Activated naive CD8-positive, alpha-beta T cell treated with anti-CD3 and anti-CD28 coated beads for 36 hours (primary cell): ENCODE measurements around the gene ZDHHC13. TPM values are rescaled to one million over a fixed set of nuclear protein-coding genes. Genes with fewer than 3 reads are reported as not detected.
"Not testable (repeated sequence)": the region's sequence is repeated elsewhere in the genome, so short reads cannot be mapped to it uniquely, and the experiment has no call there.

Source experiments
- DNase-seq: peaks from one replicate; pipeline ENCODE4 v3.0.0; 2021
- H3K27ac Mint-ChIP-seq: one replicate; pipeline ENCODE4 v1.8.0; 2022; ENCODE audit warnings: mild to moderate bottlenecking, moderate library complexity, mixed read lengths
- H3K27me3 Mint-ChIP-seq: one replicate; pipeline ENCODE4 v1.8.0; 2022; ENCODE audit warnings: mild to moderate bottlenecking, mixed read lengths
- H3K36me3 Mint-ChIP-seq: one replicate; pipeline ENCODE4 v1.8.0; 2021; ENCODE audit warnings: mild to moderate bottlenecking, mixed read lengths
- H3K4me1 Mint-ChIP-seq: one replicate; pipeline ENCODE4 v1.8.0; 2021; ENCODE audit warnings: mixed read lengths
- H3K4me3 Mint-ChIP-seq: one replicate; pipeline ENCODE4 v1.8.0; 2022; ENCODE audit warnings: mild to moderate bottlenecking, moderate library complexity, mixed read lengths
- H3K9me3 Mint-ChIP-seq: one replicate; pipeline ENCODE4 v1.8.0; 2022; ENCODE audit warnings: mixed read lengths
- total RNA-seq, 2 experiments: library from RNA; stranded (reverse); gene quantifications; one replicate each; pipeline ENCODE4 v1.2.3, GENCODE V29; 2021

Gene ZDHHC13
- total RNA-seq, 2 experiments from 2014 or later = 16.5 to 19.3 TPM

GRCh38 chr11:19121646-19122045, 4.7 kb downstream of the ZDHHC13 start:
- Mint-ChIP-seq H3K4me3 (no peak overlapping the region), H3K4me1 (peaks cover 42% of the 10 kb centered on the region), H3K27ac (no peak overlapping the region), H3K36me3 (peaks cover 55% of the 10 kb centered on the region), H3K27me3 (no peaks in the 10 kb centered on the region), H3K9me3 (peaks cover 1% of the 10 kb centered on the region)
- DNase-seq = no peak

GRCh38 chr11:19122960-19123615, 6.1 kb downstream of the ZDHHC13 start:
- no peak for DNase-seq
- peaks cover 1% of the 10 kb centered on the region for H3K9me3 Mint-ChIP-seq
- no peak overlapping the region for H3K4me3 Mint-ChIP-seq
- H3K27ac Mint-ChIP-seq = no peak overlapping the region
- H3K4me1 Mint-ChIP-seq = peaks cover 40% of the 10 kb centered on the region
- peaks cover 67% of the 10 kb centered on the region for H3K36me3 Mint-ChIP-seq
- no peaks in the 10 kb centered on the region for H3K27me3 Mint-ChIP-seq

GRCh38 chr11:19126562-19127325, 9.8 kb downstream of the ZDHHC13 start:
- Mint-ChIP-seq H3K4me1 (peaks cover 12% of the 10 kb centered on the region), H3K36me3 (peaks cover 61% of the 10 kb centered on the region)
- H3K4me3 Mint-ChIP-seq, H3K27me3 Mint-ChIP-seq, DNase-seq, H3K27ac Mint-ChIP-seq, H3K9me3 Mint-ChIP-seq: not testable (repeated sequence)

- Mint-ChIP-seq H3K27ac (no peak overlapping the region), H3K4me3 (no peak overlapping the region), H3K9me3 (peaks cover 25% of the 10 kb centered on the region), H3K4me1 (peaks cover 4% of the 10 kb centered on the region), H3K36me3 (peaks cover 51% of the 10 kb centered on the region), H3K27me3 (no peaks in the 10 kb centered on the region)
- no peak for DNase-seq
Observed at GRCh38 chr11:19134004-19134403, 17.0 kb downstream of the ZDHHC13 start.

- not testable (repeated sequence) for H3K4me3 Mint-ChIP-seq, H3K27me3 Mint-ChIP-seq, DNase-seq, H3K27ac Mint-ChIP-seq, H3K4me1 Mint-ChIP-seq
- Mint-ChIP-seq H3K36me3 (peaks cover 29% of the 10 kb centered on the region), H3K9me3 (peaks cover 18% of the 10 kb centered on the region)
Observed at GRCh38 chr11:19136884-19137283, 19.9 kb downstream of the ZDHHC13 start.

GRCh38 chr11:19145319-19145718, 28.4 kb downstream of the ZDHHC13 start:
- H3K4me3 Mint-ChIP-seq = no peak overlapping the region
- no peak for DNase-seq
- no peaks in the 10 kb centered on the region for H3K27me3 Mint-ChIP-seq
- H3K36me3 Mint-ChIP-seq = peaks cover 15% of the 10 kb centered on the region
- H3K4me1 Mint-ChIP-seq = no peaks in the 10 kb centered on the region
- no peaks in the 10 kb centered on the region for H3K9me3 Mint-ChIP-seq
- H3K27ac Mint-ChIP-seq = no peak overlapping the region

- H3K9me3 Mint-ChIP-seq = no peaks in the 10 kb centered on the region
- H3K4me1 Mint-ChIP-seq = no peaks in the 10 kb centered on the region
Observed at GRCh38 chr11:19156892-19157291, 39.9 kb downstream of the ZDHHC13 start.

DNA sequence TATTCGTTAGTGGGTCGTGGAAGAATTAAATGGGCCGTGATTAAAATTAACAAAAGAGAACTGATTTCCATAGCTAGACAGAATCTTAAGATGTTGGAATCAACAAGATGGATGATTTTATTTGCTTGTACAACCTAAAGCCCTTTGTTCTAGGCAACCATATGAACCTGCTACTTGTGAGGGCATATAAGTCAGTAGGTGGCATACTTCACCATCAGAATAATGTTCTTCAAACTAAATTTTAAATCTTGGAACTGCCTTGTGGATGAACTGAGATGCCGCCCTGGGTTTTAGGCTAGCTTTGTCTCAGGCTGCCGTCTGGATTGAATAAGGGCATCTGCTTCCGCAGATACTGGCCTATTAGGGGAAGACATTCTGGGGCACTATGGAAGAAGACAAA, 43.9 kb downstream of the ZDHHC13 start:
- no peaks in the 10 kb centered on the region for H3K9me3 Mint-ChIP-seq
- peaks cover 34% of the 10 kb centered on the region for H3K36me3 Mint-ChIP-seq
- no peak for DNase-seq
- H3K27ac Mint-ChIP-seq = no peak overlapping the region
- H3K4me3 Mint-ChIP-seq = no peak overlapping the region
- H3K27me3 Mint-ChIP-seq = no peaks in the 10 kb centered on the region
- H3K4me1 Mint-ChIP-seq = peaks cover 9% of the 10 kb centered on the region

More at GRCh38 chr11:19156892-19157291, 39.9 kb downstream of the ZDHHC13 start:
- Mint-ChIP-seq H3K36me3 (peaks cover 28% of the 10 kb centered on the region), H3K27me3 (no peaks in the 10 kb centered on the region), H3K4me3 (no peak overlapping the region), H3K27ac (no peak overlapping the region)
- no peak for DNase-seq

DNA sequence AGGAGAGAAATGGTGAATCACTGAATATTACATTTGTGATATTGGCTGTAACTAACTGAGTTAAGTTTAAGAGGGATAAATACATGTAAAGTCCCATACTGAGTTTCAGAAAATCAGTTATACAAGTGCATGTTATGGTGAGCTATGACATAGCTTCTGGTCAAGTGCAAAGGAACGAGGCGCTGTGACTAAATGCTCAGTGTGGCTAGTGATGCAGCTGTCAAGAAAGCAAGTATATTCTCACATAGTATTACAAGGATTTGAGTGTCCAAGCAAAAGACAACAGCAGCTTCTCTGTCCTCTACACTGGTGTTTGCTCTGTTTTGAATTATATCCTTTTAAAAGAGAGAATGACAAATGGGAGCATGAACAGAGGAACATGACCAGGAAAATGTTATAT, 44.7 kb downstream of the ZDHHC13 start:
- H3K4me3 Mint-ChIP-seq = no peak overlapping the region
- no peaks in the 10 kb centered on the region for H3K9me3 Mint-ChIP-seq
- DNase-seq = no peak
- H3K36me3 Mint-ChIP-seq = peaks cover 34% of the 10 kb centered on the region
- no peak overlapping the region for H3K27ac Mint-ChIP-seq
- peaks cover 9% of the 10 kb centered on the region for H3K4me1 Mint-ChIP-seq
- H3K27me3 Mint-ChIP-seq = no peaks in the 10 kb centered on the region

- no peak overlapping the region for H3K4me3 Mint-ChIP-seq
- H3K36me3 Mint-ChIP-seq = peaks cover 38% of the 10 kb centered on the region
- H3K4me1 Mint-ChIP-seq = peaks cover 9% of the 10 kb centered on the region
- H3K27ac Mint-ChIP-seq = no peak overlapping the region
- no peaks in the 10 kb centered on the region for H3K27me3 Mint-ChIP-seq
- DNase-seq = no peak
- no peaks in the 10 kb centered on the region for H3K9me3 Mint-ChIP-seq
Observed at GRCh38 chr11:19162951-19163505, 46.1 kb downstream of the ZDHHC13 start.

GRCh38 chr11:19163617-19164016, 46.6 kb downstream of the ZDHHC13 start:
- Mint-ChIP-seq H3K9me3 (no peaks in the 10 kb centered on the region), H3K36me3 (peaks cover 44% of the 10 kb centered on the region), H3K4me1 (peaks cover 9% of the 10 kb centered on the region), H3K4me3 (no peak overlapping the region), H3K27me3 (no peaks in the 10 kb centered on the region), H3K27ac (no peak overlapping the region)
- DNase-seq = no peak

DNA sequence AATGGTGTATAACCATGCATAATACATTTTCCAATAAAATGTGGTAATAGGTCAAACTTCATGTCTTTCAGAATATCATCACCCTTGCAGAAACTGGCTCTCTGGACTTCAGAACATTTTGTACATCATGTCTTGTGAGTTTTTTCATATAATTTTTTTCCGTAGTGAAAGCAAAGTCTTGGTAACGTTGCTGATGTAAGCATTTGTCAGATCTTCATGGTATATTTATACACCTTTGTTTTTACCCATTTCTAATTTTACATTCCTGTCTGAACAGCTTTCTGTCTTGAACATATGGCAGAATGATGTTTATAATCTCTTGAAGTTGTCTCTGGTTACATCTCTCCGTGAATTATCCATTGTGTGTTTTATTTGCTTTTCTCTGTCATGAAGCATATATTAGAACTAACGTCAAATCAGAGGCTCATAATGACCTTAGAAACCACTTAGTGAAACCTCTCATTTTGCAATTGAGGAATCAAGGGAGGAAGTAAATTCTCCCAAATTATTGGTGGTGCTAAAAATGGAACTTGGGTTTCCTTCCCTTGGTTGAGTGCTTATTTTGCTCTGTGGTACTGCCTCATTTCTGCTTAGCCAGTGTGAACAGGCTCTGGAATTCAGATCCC, 47.4 kb downstream of the ZDHHC13 start:
- no peak overlapping the region for H3K4me3 Mint-ChIP-seq
- no peak overlapping the region for H3K27ac Mint-ChIP-seq
- no peaks in the 10 kb centered on the region for H3K9me3 Mint-ChIP-seq
- H3K27me3 Mint-ChIP-seq = no peaks in the 10 kb centered on the region
- no peak for DNase-seq
- peaks cover 43% of the 10 kb centered on the region for H3K36me3 Mint-ChIP-seq
- H3K4me1 Mint-ChIP-seq = peaks cover 9% of the 10 kb centered on the region

- Mint-ChIP-seq H3K27ac (no peak overlapping the region), H3K4me1 (peaks cover 9% of the 10 kb centered on the region), H3K9me3 (no peaks in the 10 kb centered on the region), H3K4me3 (no peak overlapping the region), H3K36me3 (peaks cover 42% of the 10 kb centered on the region), H3K27me3 (no peaks in the 10 kb centered on the region)
- no peak for DNase-seq
Observed at GRCh38 chr11:19164881-19165280, 47.9 kb downstream of the ZDHHC13 start.

DNA sequence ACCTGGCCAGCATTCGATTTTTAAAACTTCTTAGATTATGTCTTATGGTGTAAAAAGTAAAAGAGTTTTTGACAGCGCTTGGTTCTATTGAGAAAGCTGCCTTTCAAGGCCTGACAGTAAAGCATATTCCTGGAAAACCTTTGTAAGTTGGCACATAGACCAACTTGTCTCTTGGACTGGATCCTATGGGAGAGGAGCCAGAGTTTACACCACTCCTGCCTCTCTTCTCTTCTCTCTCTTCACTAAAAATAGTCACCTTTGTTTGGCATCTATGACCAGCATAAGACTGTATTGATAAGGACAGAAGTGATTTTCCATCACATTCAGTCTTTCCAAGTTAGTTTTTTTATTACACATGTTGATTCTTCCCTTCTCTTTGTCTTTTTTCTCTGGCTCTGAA, 51.1 kb downstream of the ZDHHC13 start:
- Mint-ChIP-seq H3K4me1 (peaks cover 5% of the 10 kb centered on the region), H3K4me3 (no peak overlapping the region), H3K27me3 (no peaks in the 10 kb centered on the region), H3K36me3 (peaks cover 39% of the 10 kb centered on the region), H3K9me3 (no peaks in the 10 kb centered on the region), H3K27ac (no peak overlapping the region)
- DNase-seq = no peak

DNA sequence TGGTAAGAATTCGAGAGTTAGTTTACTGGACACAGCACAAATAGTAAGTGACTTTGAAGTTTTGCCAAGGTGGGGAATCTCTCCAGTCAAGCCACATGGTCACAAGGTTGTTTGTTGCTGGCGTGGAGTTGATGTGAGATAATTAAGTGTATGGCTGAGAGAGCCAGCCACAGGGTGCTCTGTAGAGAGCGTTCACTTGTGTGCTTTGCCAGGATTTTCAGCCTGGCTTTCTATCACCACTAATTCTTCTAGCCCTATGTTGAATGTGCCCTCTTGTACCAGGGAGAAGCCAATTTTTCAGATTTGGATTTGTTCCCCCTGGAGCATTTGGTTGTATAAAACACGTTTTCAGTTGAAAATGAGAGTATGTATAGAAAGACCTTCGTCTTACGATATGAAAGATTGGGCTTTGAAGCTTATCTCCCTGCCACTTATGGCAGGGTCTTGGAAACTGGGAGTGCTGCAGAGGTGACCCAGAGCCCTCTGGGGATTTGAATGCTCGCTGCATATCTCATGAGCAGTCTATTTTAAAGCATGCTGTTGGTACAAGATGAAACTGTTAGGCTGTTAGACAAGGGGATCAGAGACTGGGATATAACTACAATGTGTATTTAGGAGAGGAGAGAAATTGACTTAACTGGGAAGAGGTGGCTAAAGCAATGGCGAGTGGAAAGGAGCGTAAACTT, 56.2 kb downstream of the ZDHHC13 start:
- Mint-ChIP-seq H3K27me3 (no peaks in the 10 kb centered on the region), H3K9me3 (no peaks in the 10 kb centered on the region), H3K4me3 (no peak overlapping the region), H3K36me3 (peaks cover 34% of the 10 kb centered on the region), H3K4me1 (no peaks in the 10 kb centered on the region), H3K27ac (no peak overlapping the region)
- DNase-seq = no peak
